SK-N-SH (cell line): ENCODE results near the gene SLC7A8. TPM values are rescaled to one million over a fixed set of nuclear protein-coding genes. Genes with fewer than 3 reads are reported as not detected.

Experiments used
- CTCF ChIA-PET: fragments of 300-600, 350-600 bp; formaldehyde crosslinking; extraction: SDS; loops from one replicate; lab custom pipeline; 2021; lab: Yijun Ruan, JAX
- POLR2A ChIA-PET: fragments of 350-600 bp; sonication (Branson Sonifier 250); formaldehyde crosslinking; extraction: SDS; loops from one replicate; lab custom pipeline; 2020; ENCODE audit warnings: antibody characterized with exemption, inconsistent platforms; lab: Yijun Ruan, JAX
- DNase-seq: peaks from one replicate; pipeline ENCODE4 v3.0.0; 2012
- H2AFZ ChIP-seq: fragments of 200-600 bp; sonication (generic); 2 replicates; pipeline ENCODE4 v1.8.1; 2016; ENCODE audit warnings: antibody characterized with exemption, mild to moderate bottlenecking, low read depth
- H3F3A ChIP-seq: fragments of 200-600 bp; sonication (generic); replicated peaks from 2 replicates; pipeline ENCODE3; 2016; ENCODE audit warnings: antibody characterized with exemption, mild to moderate bottlenecking; ENCODE audit not compliant: insufficient read depth
- H3K27ac ChIP-seq, 2 experiments: fragments of 200-500 bp in 1 of 2; fragments of 200-600 bp in 1 of 2; sonication (Bioruptor generic) in 1 of 2; sonication (generic), shearing (Covaris generic) in 1 of 2; 2 replicates each; pipeline versions ENCODE4 v1.5.1 to v1.6.1; 2014 to 2016; ENCODE audit warnings: low read depth in 2 of 2, inconsistent platforms in 1 of 2, low read length in 1 of 2, mild to moderate bottlenecking in 1 of 2, mixed read lengths in 1 of 2
- H3K27me3 ChIP-seq: fragments of 200-600 bp; sonication (generic), shearing (Covaris generic); 2 replicates; pipeline ENCODE4 v1.6.1; 2016; ENCODE audit warnings: mixed run types; ENCODE audit not compliant: insufficient read depth
- H3K36me3 ChIP-seq, 2 experiments: fragments of 200-500 bp in 1 of 2; fragments of 200-600 bp in 1 of 2; sonication (Bioruptor generic) in 1 of 2; sonication (generic) in 1 of 2; replicated peaks in 1 of 2; 2 replicates each; pipeline versions ENCODE3 to v1.5.1; 2014 to 2016; ENCODE audit warnings: low read length in 1 of 2, mild to moderate bottlenecking in 1 of 2; ENCODE audit not compliant: insufficient read depth in 2 of 2, control insufficient read depth in 1 of 2
- H3K4me1 ChIP-seq, 2 experiments: fragments of 200-500 bp in 1 of 2; fragments of 200-600 bp in 1 of 2; sonication (Bioruptor generic) in 1 of 2; sonication (generic), shearing (Covaris generic) in 1 of 2; 2 replicates each; pipeline versions ENCODE4 v1.5.1 to v1.6.1; 2014 to 2016; ENCODE audit warnings: low read depth in 1 of 2, low read length in 1 of 2, mixed run types in 1 of 2; ENCODE audit not compliant: insufficient read depth in 2 of 2, control insufficient read depth in 1 of 2
- H3K4me2 ChIP-seq: fragments of 200-600 bp; sonication (generic), shearing (Covaris generic); 2 replicates; pipeline ENCODE4 v1.6.1; 2017; ENCODE audit warnings: mixed run types
- H3K4me3 ChIP-seq, 2 experiments: fragments of 200-500 bp in 1 of 2; fragments of 200-600 bp in 1 of 2; sonication (Bioruptor generic) in 1 of 2; sonication (generic), shearing (Covaris generic) in 1 of 2; 2 replicates each; pipeline versions ENCODE4 v1.5.1 to v1.8.1; 2014 to 2016; ENCODE audit warnings: low read depth in 2 of 2, inconsistent platforms in 1 of 2, low read length in 1 of 2, mild to moderate bottlenecking in 1 of 2, mixed read lengths in 1 of 2, moderate library complexity in 1 of 2
- H3K79me2 ChIP-seq: fragments of 200-600 bp; sonication (generic); 2 replicates; pipeline ENCODE4 v1.8.1; 2017; ENCODE audit warnings: mild to moderate bottlenecking; ENCODE audit not compliant: insufficient read depth
- H3K9ac ChIP-seq: fragments of 200-600 bp; sonication (generic); 2 replicates; pipeline ENCODE4 v1.6.1; 2017; ENCODE audit warnings: mixed run types
- H3K9me2 ChIP-seq: fragments of 200-600 bp; sonication (generic); 2 replicates; pipeline ENCODE4 v1.6.1; 2017; ENCODE audit warnings: mixed run types
- H3K9me3 ChIP-seq: fragments of 200-600 bp; sonication (generic); 2 replicates; pipeline ENCODE4 v1.6.1; 2017; ENCODE audit warnings: mixed run types, mild to moderate bottlenecking, moderate library complexity
- H4K20me1 ChIP-seq: fragments of 200-600 bp; sonication (generic); 2 replicates; pipeline ENCODE4 v1.6.1; 2017; ENCODE audit warnings: mild to moderate bottlenecking, mixed run types; ENCODE audit not compliant: insufficient read depth
- CHD2 ChIP-seq: fragments of 150-350 bp; IDR thresholded peaks from 2 replicates; pipeline ENCODE4 v1.6.1; 2018; ENCODE audit warnings: low read length; ENCODE audit not compliant: partially characterized antibody
- CTCF ChIP-seq: fragments of 200-600 bp; sonication (generic); IDR thresholded peaks from 2 replicates; pipeline ENCODE4 v1.6.1; 2017; ENCODE audit warnings: antibody characterized with exemption, mild to moderate bottlenecking, moderate library complexity
- ELF1 ChIP-seq: IDR thresholded peaks from 2 replicates; pipeline ENCODE4 v1.4.0; 2012
- EP300 ChIP-seq, 2 experiments: IDR thresholded peaks; 2 replicates each; pipeline versions ENCODE4 v1.4.0 to v1.6.1; 2012; ENCODE audit warnings: borderline replicate concordance in 1 of 2, low read depth in 1 of 2, low read length in 1 of 2
- FOXJ3 ChIP-seq: sonication (generic); formaldehyde crosslinking; IDR thresholded peaks from 2 replicates; pipeline ENCODE4 v1.5.1; 2020; ENCODE audit warnings: mild to moderate bottlenecking, missing genetic modification reagents
- FOXM1 ChIP-seq: IDR thresholded peaks from 2 replicates; pipeline ENCODE4 v1.4.0; 2012; ENCODE audit warnings: low read depth, mild to moderate bottlenecking
- GABPA ChIP-seq: IDR thresholded peaks from 2 replicates; pipeline ENCODE4 v1.4.0; 2012; ENCODE audit warnings: low read depth, mild to moderate bottlenecking
- JUND ChIP-seq: IDR thresholded peaks from 2 replicates; pipeline ENCODE4 v1.4.0; 2012
- MEF2A ChIP-seq: IDR thresholded peaks from 2 replicates; pipeline ENCODE4 v1.4.0; 2012; ENCODE audit warnings: low read depth, borderline replicate concordance
- NFIC ChIP-seq: IDR thresholded peaks from 2 replicates; pipeline ENCODE4 v1.4.0; 2012; ENCODE audit warnings: borderline replicate concordance
- NRF1 ChIP-seq: IDR thresholded peaks from 2 replicates; pipeline ENCODE4 v1.6.1; 2012; ENCODE audit warnings: low read depth, mild to moderate bottlenecking, low read length
- POLR2AphosphoS5 ChIP-seq: IDR thresholded peaks from 2 replicates; pipeline ENCODE4 v1.6.1; 2012; ENCODE audit warnings: low read depth, low read length
- RAD21 ChIP-seq: IDR thresholded peaks from 2 replicates; pipeline ENCODE4 v1.6.1; 2012; ENCODE audit warnings: mild to moderate bottlenecking, low read length
- REST ChIP-seq: IDR thresholded peaks from 2 replicates; pipeline ENCODE4 v1.6.1; 2012; ENCODE audit warnings: mild to moderate bottlenecking, low read depth, low read length, moderate library complexity
- RFX5 ChIP-seq: IDR thresholded peaks from 2 replicates; pipeline ENCODE4 v1.6.1; 2012; ENCODE audit warnings: mild to moderate bottlenecking, improper control_type of control experiment, low read length
- TAF1 ChIP-seq: IDR thresholded peaks from 2 replicates; pipeline ENCODE4 v1.6.1; 2012; ENCODE audit warnings: low read depth, mild to moderate bottlenecking, low read length, moderate library complexity, borderline replicate concordance
- TCF12 ChIP-seq: IDR thresholded peaks from 2 replicates; pipeline ENCODE4 v1.4.0; 2012
- TEAD4 ChIP-seq: IDR thresholded peaks from 2 replicates; pipeline ENCODE4 v1.4.0; 2012; ENCODE audit warnings: mild to moderate bottlenecking, borderline replicate concordance; ENCODE audit not compliant: insufficient read depth
- ZBTB33 ChIP-seq: IDR thresholded peaks from 2 replicates; pipeline ENCODE4 v1.4.0; 2012; ENCODE audit warnings: low read depth, borderline replicate concordance
- WGBS: methylation state at CpG from one replicate; pipeline ENCODE4 v1.1.6; 2017; ENCODE audit warnings: low lambda C conversion rate; 5-methylcytosine and 5-hydroxymethylcytosine counted together
- polyA plus RNA-seq, 3 experiments: library from polyadenylated mRNA; depleted of rRNA; stranded (reverse); fragments of >200 nt; gene quantifications; 2 replicates each; pipeline ENCODE4 v1.2.3, GENCODE V29; 2012

Gene SLC7A8
- polyA plus RNA-seq, 1 of the 3 experiments (the other 2 are of a cell fraction): 1.4 TPM

GRCh38 chr14:23151342-23151741 is 32.1 kb downstream of the SLC7A8 start:
- no peaks in the 10 kb centered on the region for H3K9me2 ChIP-seq
- peaks cover 0 to 23% of the 10 kb centered on the region in 2 experiments; a peak in 3 of 4 replicates for H3K4me1 ChIP-seq
- WGBS: 28% methylated on average over 2 of the region's 2 CpGs
- no peak overlapping the region for H3K4me2 ChIP-seq
- no peaks in the 10 kb centered on the region for H3K9me3 ChIP-seq
- no peaks in the 10 kb centered on the region for H4K20me1 ChIP-seq
- CTCF ChIA-PET: interaction anchor here (0.7 to 2.8 kb wide), 3 partner anchors 31 to 36 kb away, joined by 3 to 10 read pairs (median 5); no protein-coding TSS in a partner anchor
- H3K79me2 ChIP-seq: no peaks in the 10 kb centered on the region
- no peaks in the 10 kb centered on the region for H3F3A ChIP-seq
- no peaks in the 10 kb centered on the region for H3K36me3 ChIP-seq
- no peak overlapping the region for H2AFZ ChIP-seq
- POLR2A ChIA-PET: no interaction called here
- no peak overlapping the region for H3K27ac ChIP-seq
- H3K4me3 ChIP-seq: no peak overlapping the region
- H3K27me3 ChIP-seq: peaks cover 9% of the 10 kb centered on the region; the same call in 1 of the 2 replicates
- DNase-seq: no peak
- H3K9ac ChIP-seq: no peak overlapping the region
- no peak for TF ChIP-seq EP300 (IDR thresholded peaks at IDR 0.05; ENCODE audit: borderline replicate concordance in 1 of 2, low read depth in 1 of 2, low read length in 1 of 2)
- TF ChIP-seq ZBTB33: no peak
- TF ChIP-seq NFIC: no peak
- TF ChIP-seq POLR2AphosphoS5: no peak
- no peak for TF ChIP-seq RFX5
- TF ChIP-seq TCF12: no peak
- TF ChIP-seq JUND: no peak
- TF ChIP-seq TEAD4: no peak
- no peak for TF ChIP-seq REST
- no peak for TF ChIP-seq CHD2
- TF ChIP-seq GABPA: no peak
- no peak for TF ChIP-seq ELF1
- no peak for TF ChIP-seq RAD21

GRCh38 chr14:23149745-23150144 is 33.7 kb downstream of the SLC7A8 start:
- ChIA-PET CTCF (interaction anchor here (0.9 kb wide), 1 partner anchor 14 kb away, joined by 3 read pairs; no protein-coding TSS in a partner anchor), POLR2A (no interaction called here)
- DNase-seq: no peak
- Histone ChIP-seq H2AFZ (no peak overlapping the region), H3K9me3 (no peaks in the 10 kb centered on the region), H3K36me3 (no peaks in the 10 kb centered on the region), H3K9ac (no peak overlapping the region), H3K9me2 (no peaks in the 10 kb centered on the region), H3K4me1 (peaks cover 0 to 13% of the 10 kb centered on the region in 2 experiments; a peak in 3 of 4 replicates), H3K79me2 (no peaks in the 10 kb centered on the region), H3K27ac (no peak overlapping the region), H3K4me3 (no peak overlapping the region), H4K20me1 (no peaks in the 10 kb centered on the region), H3K4me2 (no peak overlapping the region), H3F3A (no peaks in the 10 kb centered on the region), H3K27me3 (peaks cover 9% of the 10 kb centered on the region; the same call in 1 of the 2 replicates)
- no peak for TF ChIP-seq EP300 (IDR thresholded peaks at IDR 0.05; ENCODE audit: borderline replicate concordance in 1 of 2, low read depth in 1 of 2, low read length in 1 of 2)
- TF ChIP-seq NRF1: no peak
- TF ChIP-seq REST: no peak
- TF ChIP-seq CTCF: no peak
- TF ChIP-seq JUND: no peak
- no peak for TF ChIP-seq FOXJ3 (CRISPR knock-in tag)
- TF ChIP-seq FOXM1: no peak
- TF ChIP-seq MEF2A: no peak
- TF ChIP-seq TAF1: no peak
